Occipital lobe (tissue), 2 donors: ENCODE data around the gene GRIK4. TPM values are rescaled to one million over a fixed set of nuclear protein-coding genes. Genes with fewer than 3 reads are reported as not detected.

Experiments used
- DNase-seq: peaks from one replicate; lab custom pipeline; 2025; lab: John Stamatoyannopoulos, UW
- total RNA-seq: library from RNA; depleted of rRNA; stranded (reverse); fragments of >200 nt; gene quantifications from one replicate; pipeline ENCODE4 v1.2.3, GENCODE V29; 2014

Gene GRIK4
- total RNA-seq, 1 donor from 2014 or later, result 2.3 TPM

DNA sequence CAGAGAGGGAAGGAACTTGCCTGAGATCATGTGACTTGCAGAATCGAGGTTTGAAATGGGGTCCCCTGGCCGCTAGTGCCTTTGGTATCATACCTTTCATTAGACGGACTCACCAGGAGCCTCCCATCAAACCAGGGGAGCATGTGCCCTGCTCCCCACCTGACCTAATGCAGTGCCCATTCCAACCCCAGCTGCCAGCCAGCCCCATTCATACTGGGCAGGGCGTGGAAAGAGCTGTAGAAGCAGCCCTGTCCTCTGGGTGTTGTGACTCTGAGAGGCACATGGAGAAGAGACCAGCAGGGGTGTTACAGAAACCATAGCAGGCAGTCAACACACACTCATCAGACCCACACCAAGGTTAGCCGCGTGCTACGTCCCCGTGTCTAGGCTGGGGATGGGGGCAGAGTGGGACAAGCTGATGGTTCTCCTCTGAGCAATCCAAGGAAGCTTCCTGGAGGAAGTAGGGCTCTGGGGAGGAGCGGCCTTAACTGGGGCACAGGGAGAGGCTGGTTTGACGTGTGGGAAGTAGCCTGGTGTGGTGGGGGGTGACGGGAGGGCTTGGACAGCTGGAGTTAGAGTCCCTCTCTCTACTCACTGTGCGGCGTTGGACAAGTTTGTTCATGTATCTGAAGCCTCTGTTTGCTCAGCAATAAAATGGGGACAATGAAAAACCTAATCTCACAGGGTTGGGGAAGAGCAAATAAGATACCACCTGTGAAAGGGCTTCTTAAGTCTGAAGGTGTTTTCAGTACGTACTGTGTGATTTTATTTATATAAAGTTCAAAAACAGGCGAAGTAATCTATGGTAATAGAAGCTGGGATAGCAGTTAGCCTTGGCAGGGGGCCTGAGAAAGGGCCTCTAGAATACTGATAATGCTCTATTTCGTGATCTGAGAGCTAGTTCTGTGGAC lies 14.0 kb downstream of the GRIK4 start:
- no peak for DNase-seq

DNA sequence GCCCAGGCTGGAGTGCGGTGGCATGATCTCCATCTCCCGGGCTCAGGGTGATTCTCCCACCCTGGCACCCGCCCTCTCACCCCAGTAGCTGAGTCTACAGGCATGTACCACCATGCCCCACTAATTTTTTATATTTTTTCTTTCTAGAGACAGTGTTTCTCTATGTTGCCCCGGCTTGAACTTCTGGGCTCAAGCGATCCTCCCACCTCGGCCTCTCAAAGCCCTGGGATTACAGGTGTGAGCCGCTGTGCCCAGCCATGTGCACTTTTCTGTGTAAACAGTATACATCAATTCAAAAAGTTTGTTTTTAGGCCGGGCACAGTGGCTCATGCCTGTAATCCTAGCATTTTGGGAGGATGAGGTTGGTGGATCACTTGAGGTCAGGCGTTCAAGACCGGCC lies 14.7 kb downstream of the GRIK4 start:
- DNase-seq, result no peak

DNA sequence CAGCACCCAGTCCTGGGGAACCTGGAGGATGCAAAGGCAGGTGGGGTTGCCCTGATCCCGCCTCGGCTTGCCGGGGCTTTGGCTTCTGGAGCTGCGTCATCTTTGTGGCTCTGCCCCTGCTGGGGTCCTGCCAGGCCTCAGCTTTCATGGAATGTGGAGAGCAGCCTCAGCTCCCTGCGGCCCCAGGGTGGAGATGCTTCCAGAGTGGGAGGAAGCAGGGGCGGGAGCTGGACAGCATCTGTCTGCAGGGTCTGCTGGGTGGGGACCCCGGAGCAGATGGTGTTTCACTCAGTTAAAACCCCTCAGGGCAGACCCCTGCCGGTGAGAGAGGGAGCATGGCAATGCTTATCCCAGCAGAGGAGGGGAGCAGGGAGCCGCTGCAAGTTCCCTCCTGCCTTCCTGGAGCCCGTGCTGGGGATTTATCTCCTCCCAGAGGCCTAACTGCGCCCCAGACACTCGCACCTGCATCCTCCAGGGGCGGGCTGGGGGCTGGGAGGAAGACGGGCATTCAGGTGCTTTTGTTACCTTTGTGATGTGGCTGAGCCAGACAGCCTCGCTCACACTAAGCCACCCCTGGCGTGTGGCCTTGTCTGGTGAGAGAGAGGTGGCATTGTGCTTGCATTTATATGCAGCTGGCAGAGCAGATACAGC lies 15.7 kb downstream of the GRIK4 start:
- no peak for DNase-seq

DNA sequence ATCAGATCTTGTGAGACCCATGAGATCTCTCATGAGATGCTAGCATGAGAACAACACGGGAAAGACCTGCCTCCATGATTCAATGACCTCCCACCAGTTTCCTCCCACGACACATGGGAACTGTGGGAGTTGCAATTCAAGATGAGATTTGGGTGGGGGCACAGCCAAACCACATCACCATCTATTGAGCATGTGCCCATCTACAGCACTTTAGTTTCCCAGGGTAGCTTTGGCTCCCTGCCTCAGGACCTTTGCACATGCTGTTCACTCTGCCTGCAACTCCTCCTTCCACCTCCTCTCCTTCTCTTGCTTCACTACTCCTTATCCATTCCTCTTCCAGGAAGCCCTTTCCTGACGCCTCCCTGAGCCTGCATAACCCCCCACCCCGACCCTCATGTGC lies 17.2 kb downstream of the GRIK4 start:
- no peak for DNase-seq

DNA sequence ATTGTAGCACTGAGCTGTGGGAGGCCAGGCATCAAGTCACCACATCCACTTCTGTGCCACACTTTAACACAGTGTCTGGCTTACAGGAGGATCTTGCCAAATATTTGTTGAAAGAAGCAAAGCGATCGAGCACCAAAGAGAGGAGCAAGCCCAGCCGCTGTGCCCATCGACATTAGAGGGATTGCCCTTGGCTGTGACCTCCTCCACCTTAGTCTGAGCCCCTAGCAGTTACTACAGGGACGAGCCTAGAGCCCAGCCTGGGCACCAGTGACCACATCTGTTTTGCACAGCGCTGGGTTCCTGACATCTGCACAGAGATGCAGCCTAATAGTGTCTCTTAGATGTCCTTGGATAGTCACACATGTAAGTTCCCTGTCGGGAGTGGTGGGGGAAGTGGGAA lies 17.7 kb downstream of the GRIK4 start:
- DNase-seq, result no peak

DNA sequence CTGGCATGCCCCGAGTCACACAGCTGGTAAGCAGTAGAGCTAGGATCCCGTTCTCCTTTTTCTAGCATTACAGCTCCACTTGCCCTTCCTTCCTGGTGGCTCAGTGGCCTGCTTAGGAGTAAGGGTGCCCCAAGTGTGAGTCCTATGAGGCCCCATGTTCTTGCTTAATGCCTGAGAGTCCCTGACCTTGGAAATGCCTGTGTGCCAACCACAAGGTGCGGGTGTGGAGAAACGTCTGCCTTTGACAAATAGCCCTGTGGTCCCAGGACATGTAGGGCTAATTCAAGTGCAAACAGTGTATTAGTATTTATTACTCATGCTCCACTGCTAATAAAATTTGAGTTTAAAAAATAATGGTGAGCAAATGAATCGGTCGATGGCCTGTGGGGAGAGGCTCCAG lies 18.4 kb downstream of the GRIK4 start:
- no peak for DNase-seq

DNA sequence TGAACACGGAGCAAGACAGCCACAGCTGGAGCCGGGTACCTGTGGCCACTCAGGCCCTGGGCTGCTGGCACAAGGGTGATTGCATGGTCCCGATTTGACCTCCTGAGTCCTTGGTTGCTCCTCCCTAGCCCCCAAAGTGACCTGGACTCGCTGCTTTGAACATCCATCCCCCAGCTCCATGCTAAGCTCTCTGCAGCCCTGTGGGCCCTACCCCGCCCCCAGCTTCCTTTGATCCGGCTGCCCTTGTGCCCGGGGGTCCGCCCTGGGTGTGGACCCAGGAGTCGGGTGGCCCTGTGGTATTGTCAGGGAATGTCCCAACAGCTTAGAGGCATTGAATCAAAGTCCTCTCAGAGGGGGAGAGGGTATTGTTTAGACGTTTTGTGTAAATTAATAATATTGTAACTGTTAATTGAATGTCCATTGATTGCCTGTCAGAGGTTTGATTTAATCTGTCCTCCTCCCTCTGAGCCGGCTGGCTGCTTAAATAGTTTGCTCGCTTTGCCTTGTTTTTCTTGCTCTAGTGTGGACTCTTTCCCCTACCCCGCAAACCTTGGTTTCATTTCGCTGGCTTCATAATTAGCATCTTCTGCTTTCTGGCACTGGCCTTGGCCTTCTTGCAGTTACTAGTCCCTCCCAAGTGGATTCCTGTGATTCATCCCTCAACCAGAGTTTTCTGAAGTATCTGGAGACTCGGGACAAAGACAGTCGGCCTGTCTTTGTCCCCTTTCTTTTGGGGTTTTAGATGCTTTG lies 20.7 kb downstream of the GRIK4 start:
- no peak for DNase-seq

DNA sequence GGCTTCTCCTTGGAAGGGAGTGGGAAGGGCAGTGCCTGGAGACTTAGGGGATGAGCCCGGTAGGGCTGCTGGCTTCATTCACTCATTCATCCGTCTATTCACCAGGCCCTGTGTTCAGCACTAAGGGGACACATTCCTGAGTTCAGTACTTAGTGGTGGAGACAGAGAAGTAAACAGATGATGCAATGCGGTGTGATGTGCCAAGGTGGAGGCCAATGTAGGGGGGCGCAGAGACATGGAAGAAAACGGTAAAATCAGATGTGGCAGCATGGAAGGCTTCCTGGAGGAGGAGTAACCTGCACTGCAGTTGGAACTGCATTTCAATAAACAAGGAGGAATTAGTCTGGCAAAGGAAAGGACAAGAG lies 21.3 kb downstream of the GRIK4 start:
- DNase-seq, result no peak

DNA sequence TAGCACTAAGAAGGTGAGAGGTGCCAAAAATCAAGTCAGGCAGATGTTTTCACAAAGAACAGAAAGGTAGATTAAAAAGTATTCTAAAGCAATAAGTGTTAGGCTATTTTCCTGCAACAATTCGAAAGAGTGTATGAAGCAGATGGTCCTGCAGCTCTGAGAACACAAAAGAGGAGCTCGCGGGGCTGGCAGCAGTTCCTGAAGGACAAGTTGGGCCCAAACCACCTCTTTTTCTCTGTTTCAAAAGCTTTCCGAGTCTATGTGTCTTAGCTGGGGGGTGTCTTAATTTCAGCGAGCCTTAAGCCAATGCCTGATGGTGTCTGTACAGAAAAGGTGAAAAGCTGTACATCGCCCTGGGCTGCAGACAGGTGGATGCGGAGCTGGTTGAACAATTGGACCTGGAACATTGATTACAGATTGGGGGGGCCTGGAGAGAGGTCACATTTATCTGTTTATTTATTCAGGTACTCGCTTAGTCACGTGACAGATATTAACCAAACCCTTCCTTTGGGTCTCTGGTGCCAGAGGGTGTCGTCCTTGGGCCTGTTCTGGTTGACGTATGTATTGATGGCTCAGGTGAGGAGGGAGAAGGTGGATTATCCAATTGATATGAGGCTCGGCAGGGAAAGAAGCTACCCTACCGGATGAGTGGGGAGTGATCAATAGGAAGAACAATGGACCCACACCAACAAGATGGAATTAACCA lies 24.7 kb downstream of the GRIK4 start:
- no peak for DNase-seq

DNA sequence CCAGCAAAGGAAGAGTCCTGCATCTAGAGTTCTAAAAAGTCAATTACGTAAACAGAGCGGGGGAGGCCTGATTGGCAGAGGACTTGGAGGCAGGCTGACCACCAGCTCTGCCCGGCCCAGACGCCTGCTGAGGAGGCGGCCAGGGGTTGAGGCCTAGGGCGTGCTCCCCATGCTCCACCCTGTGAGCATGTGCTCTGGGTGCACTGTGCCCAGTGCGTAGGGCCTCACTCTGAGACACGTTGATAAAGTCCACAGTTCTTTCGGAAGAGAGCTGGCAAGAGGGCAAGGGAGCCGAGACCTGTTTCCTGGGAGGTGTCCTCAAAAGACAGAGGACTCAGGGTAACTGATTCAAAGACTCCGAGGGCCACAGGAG lies 25.2 kb downstream of the GRIK4 start:
- no peak for DNase-seq

DNA sequence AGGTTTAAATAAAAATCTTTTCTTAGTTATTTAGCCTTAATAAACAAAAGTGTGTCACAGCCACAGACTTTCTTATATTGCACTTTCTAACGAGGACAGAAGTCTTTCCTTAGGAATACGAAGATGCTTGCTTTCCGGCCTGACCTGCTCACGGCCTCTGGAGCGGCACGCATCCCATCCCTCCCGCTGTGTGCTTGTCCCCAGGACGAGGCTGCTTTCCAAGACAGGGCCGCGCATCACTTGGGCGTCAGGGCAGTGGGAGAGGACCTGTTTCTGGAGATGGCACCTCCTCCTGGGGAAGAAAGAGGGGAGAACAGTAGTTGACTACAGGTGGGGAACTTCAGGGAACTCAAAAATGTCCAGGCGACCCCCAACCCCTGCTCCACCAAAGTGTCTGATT lies 26.4 kb downstream of the GRIK4 start:
- DNase-seq, result no peak

DNA sequence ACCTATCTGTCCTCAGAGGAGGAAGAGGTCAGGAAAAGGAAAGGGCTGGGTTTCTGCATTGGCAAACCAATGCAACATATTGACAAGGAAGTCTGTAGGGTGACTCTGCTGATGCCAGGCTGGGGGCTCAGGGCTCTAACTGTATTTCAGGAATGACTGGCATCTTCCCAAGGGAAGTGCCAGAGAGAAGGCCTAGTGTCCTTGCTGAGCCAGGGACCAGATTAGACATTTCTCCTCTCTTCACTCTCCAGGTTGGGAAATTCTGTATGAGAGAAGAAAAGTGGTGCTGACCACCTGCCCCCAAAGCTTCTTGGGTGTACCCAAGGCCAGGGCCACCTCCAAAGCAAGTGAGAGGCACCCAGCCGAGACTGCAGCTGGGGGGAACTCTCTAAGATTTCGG lies 27.2 kb downstream of the GRIK4 start:
- DNase-seq, result no peak

DNA sequence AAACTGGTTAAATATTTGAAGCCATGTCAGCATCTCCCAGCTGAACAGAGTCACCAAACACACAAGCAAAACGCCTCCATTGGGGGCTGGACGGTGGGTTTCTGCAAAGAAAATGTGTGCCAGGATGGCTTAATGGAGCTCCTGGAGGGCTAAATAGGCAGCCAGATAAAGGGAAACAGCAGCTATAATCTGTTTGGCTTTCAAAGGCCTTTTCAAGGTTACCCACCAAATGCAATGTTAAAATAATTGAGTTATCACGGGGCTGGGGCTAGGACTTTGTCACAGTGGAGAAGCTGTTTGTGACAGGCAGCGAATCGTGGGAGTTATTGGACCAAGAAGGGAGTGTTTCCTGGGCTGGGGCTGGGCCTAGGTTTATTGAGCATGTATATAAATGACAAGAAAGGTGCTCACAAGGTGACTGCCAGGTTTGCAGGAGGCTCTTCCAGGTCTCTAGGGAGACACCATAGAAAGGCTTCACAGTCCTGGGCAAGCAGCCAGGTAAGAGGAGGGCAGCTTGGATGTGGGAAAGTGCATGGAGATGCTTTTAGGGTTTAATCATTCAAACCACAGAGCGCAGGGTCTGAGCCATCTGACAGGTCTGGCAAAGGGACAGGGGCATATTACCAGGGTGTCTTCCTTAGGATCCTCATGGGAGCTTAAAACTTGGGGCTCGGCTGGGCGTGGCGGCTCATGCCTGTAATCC lies 28.3 kb downstream of the GRIK4 start:
- no peak for DNase-seq

DNA sequence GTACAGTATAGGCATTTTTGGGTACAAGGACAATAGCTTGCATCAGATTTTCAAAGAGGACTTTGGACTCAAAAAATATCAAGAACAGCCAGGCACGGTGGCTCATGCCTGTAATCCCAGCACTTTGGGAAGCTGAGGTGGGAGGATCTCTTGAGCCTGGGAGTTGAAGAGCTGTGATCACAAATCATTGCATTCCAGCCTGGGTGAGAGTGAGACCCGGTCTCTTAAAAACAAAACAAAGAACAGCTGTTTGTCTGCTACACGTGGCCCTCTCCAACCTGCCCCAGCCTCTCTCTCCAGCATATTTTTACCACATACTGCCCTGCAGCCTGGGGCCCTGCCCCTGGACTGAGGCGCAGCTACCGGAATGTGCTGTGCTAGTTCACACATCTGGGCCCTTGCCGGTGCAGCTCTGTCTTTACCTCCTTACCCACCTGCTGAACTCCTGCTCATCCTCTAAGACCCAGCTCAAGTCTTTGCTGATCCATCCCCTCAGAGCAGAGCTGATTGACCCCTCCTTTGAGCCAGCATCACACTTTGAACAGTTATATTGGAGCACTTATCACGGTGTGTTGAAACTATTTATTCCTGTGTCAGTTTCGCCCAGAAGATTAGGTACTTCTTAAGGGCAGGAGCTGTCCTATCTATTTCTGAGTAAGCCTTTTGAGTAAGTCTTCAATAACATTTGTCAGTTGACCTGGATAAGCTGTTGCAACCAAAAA lies 29.4 kb downstream of the GRIK4 start:
- no peak for DNase-seq

DNA sequence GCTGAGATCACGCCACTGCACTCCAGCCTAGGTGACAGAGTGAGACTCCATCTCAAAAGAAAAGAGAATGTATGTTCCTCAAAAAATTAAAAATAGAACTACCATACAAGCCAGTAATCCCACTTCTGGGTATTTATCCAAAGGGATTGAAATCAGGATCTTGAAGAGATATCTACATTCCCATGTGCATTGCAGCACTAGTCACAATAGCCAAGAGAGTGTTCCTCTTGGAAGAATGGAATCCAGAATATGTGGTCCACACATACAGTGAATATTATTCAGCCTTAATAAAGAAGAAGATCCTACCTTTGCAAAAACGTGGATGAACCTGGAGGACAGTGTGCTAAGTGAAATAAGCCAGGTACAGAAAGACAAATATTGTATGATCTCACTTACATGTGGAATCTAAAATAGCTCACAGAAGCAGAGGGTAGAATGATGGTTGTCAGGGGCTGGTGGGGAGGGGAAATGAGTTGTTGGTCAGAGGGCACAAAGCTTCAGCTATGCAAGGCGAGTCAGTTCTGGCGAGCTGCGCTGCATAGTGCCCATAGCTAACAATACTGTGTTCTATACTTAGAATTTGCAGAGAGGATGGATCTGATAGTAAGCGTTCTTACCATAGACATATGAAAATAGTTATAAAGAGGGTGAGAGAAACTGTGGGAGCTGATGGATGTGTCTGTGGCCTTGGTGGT lies 32.1 kb downstream of the GRIK4 start:
- DNase-seq, result no peak

DNA sequence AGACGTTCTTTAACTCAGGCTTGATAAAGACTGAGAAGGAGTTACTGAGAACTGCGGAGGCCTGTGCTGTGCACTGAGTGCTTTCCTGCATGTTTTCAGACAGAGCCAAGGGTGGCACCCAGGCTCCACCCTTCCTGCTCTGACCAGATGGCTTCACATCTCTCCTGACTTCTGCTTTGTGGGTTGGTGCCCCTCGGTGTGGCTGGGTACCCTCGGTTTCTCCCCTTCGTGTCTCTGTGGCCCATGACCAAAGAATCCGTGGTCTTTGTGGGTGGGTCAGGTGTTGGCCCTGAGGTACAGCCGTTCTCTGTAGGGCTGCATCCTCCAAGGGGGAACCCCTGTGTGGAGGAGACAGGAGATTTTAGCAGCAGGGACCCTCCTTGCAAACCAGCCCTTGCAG lies 34.3 kb downstream of the GRIK4 start:
- no peak for DNase-seq

DNA sequence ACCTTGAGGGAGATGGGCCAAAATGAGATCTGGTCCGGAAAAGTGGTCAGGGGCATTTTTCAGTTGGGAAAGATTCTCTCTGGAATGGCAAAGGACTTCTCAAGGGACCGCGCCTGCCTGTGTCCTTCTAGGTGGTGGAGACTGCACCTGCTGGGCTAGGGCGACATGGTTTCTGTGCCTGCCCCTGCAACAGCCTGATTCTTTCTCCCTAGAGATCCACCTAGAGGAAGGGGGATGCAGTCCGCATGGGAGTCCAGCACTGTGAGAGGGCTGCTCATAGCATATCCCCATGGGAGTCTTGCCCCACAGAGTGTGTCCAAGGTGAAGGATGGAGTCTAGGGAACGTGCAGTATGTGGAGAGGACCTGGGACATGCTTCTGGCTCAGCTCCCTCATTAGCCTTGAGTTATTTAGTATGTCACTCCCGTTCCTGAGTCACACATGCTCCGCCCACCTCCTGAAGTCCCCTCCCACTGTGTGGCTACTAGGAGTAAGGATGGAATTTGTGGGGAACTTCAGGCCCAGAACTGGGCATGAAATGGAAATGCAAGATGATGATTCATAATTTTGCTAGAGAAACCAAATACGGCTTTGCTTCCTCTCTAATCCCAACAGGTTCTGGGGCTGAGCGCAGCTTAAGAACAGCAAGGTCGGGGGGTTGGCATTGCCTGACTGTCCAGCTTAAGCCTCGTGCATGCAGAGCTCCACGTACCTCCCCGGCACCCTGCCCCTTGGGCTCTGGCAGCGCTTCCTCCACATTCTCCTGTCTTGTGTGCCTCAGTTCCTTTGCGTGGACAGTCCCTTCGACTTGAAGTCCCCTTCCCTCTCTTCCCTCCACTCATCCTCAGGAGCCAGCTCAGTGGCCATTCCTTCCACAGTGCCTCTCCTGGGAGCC lies 35.0 kb downstream of the GRIK4 start:
- DNase-seq, result peak; percentile 36

DNA sequence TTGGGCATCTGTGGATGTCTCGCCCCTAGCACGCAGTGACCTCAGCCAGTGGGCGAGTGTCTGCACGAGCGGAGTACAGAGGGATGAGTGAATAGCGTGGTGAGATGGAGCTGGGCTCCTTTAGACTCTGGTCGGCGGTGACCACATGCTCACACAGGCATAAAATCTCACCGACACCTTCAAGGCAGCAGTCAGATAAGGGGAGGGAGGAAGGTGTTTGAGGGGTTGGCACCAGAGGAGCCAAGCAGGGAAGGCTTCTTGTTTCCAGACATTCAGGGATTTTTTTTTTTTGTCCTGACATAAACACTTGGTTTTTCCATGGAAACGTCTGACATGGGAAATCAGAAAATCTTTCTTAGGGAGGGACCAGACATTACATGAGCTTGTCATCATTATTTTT lies 35.8 kb downstream of the GRIK4 start:
- DNase-seq, result no peak
